GM18861 (cell line): ENCODE results near the gene GRID1.
"Not testable (repeated sequence)": the region's sequence is repeated elsewhere in the genome, so short reads cannot be mapped to it uniquely, and the experiment has no call there.

Source experiments
- ATAC-seq: cut with Tn5 transposase; IDR thresholded peaks from one replicate; pipeline ENCODE4 v1.9.1; 2021; ENCODE audit not compliant: unreplicated experiment

Gene GRID1

GRCh38 chr10:85699066-85699465 is 667.5 kb downstream of the GRID1 start:
- not testable (repeated sequence) for ATAC-seq

- ATAC-seq = no peak
These were observed 669.7 kb downstream of the GRID1 start for GRCh38 chr10:85696893-85697292.

GRCh38 chr10:85682621-85683020 is 684.0 kb downstream of the GRID1 start:
- ATAC-seq = no peak

GRCh38 chr10:85679710-85680109 is 686.9 kb downstream of the GRID1 start:
- ATAC-seq = no peak

- no peak for ATAC-seq
These were observed 687.5 kb downstream of the GRID1 start for GRCh38 chr10:85679061-85679460.

GRCh38 chr10:85674851-85675250 is 691.7 kb downstream of the GRID1 start:
- no peak for ATAC-seq

GRCh38 chr10:85673270-85673669 is 693.3 kb downstream of the GRID1 start:
- no peak for ATAC-seq

- no peak for ATAC-seq
These were observed 695.1 kb downstream of the GRID1 start for GRCh38 chr10:85671530-85671929.

GRCh38 chr10:85668522-85668921 is 698.1 kb downstream of the GRID1 start:
- ATAC-seq = no peak

GRCh38 chr10:85667638-85668233 is 698.9 kb downstream of the GRID1 start:
- ATAC-seq = no peak

- no peak for ATAC-seq
These were observed 699.6 kb downstream of the GRID1 start for GRCh38 chr10:85666987-85667386.

- ATAC-seq = no peak
These were observed 700.5 kb downstream of the GRID1 start for GRCh38 chr10:85666102-85666501.

- ATAC-seq = no peak
These were observed 700.9 kb downstream of the GRID1 start for GRCh38 chr10:85665681-85666080.

GRCh38 chr10:85665078-85665477 is 701.5 kb downstream of the GRID1 start:
- ATAC-seq = no peak

GRCh38 chr10:85661123-85661522 is 705.5 kb downstream of the GRID1 start:
- no peak for ATAC-seq

- no peak for ATAC-seq
These were observed 707.3 kb downstream of the GRID1 start for GRCh38 chr10:85659331-85659730.

GRCh38 chr10:85658518-85658917 is 708.1 kb downstream of the GRID1 start:
- ATAC-seq = no peak

GRCh38 chr10:85657476-85658113 is 709.0 kb downstream of the GRID1 start:
- no peak for ATAC-seq

- ATAC-seq = no peak
These were observed 711.2 kb downstream of the GRID1 start for GRCh38 chr10:85655411-85655810.

- no peak for ATAC-seq
These were observed 715.1 kb downstream of the GRID1 start for GRCh38 chr10:85651497-85651882.

- no peak for ATAC-seq
These were observed 715.7 kb downstream of the GRID1 start for GRCh38 chr10:85650791-85651496.

GRCh38 chr10:85649461-85649860 is 717.1 kb downstream of the GRID1 start:
- ATAC-seq = no peak
